ENCODE results near the gene ZNF536. TPM values are rescaled to one million over a fixed set of nuclear protein-coding genes. Genes with fewer than 3 reads are reported as not detected.

The ZNF536 gene
- total and polyA plus RNA-seq, 7 experiments from 2014 or later: not detected

- peaks cover 0 to 12% (median 0%) of the 10 kb centered on the region in 7 donors for H3K4me1 Mint-ChIP-seq
- ChIA-PET CTCF (no interaction called here), POLR2A (no interaction called here)
- Histone ChIP-seq H3K36me3 (ENCODE audit: control insufficient read depth in 2 of 3, insufficient read depth in 3 of 3, low read length in 3 of 3) (no peaks in the 10 kb centered on the region), H3K4me1 (ENCODE audit: control insufficient read depth in 2 of 2, insufficient read depth in 2 of 2, low read length in 2 of 2) (no peaks in the 10 kb centered on the region), H3K27me3 (ENCODE audit: control insufficient read depth in 2 of 2, insufficient read depth in 2 of 2, low read length in 2 of 2) (no peaks in the 10 kb centered on the region), H3K4me3 (ENCODE audit: low read length) (no peak overlapping the region), H3K9me3 (ENCODE audit: control insufficient read depth in 2 of 3, low read length in 3 of 3) (no peaks in the 10 kb centered on the region), H3K27ac (ENCODE audit: low read depth, low read length) (no peak overlapping the region)
- H3K9me3 Mint-ChIP-seq: no peaks in the 10 kb centered on the region
- ATAC-seq: no peak
- intact Hi-C loops (cut with micrococcal nuclease): no loop called here
- H3K27me3 Mint-ChIP-seq: peaks cover 17 to 52% (median 28%) of the 10 kb centered on the region in 5 donors
- no peaks in the 10 kb centered on the region for H3K36me3 Mint-ChIP-seq
- H3K4me3 Mint-ChIP-seq: no peak overlapping the region
- no peak for DNase-seq
- H3K27ac Mint-ChIP-seq: no peak overlapping the region
These were observed 9.9 kb upstream of the ZNF536 start for GRCh38 chr19:30362156-30362754.

GRCh38 chr19:30363073-30363472 lies 9.1 kb upstream of the ZNF536 start:
- ATAC-seq (no peak), DNase-seq (no peak)
- CTCF ChIA-PET: no interaction called here
- no peaks in the 10 kb centered on the region for H3K27me3 ChIP-seq (ENCODE audit: control insufficient read depth in 2 of 2, insufficient read depth in 2 of 2, low read length in 2 of 2)
- H3K9me3 ChIP-seq (ENCODE audit: control insufficient read depth in 2 of 3, low read length in 3 of 3): no peaks in the 10 kb centered on the region
- Mint-ChIP-seq H3K36me3 (no peaks in the 10 kb centered on the region), H3K27me3 (peaks cover 17 to 59% (median 28%) of the 10 kb centered on the region in 5 donors), H3K27ac (no peak overlapping the region), H3K4me1 (peaks cover 0 to 12% (median 0%) of the 10 kb centered on the region in 7 donors), H3K4me3 (no peak overlapping the region), H3K9me3 (no peaks in the 10 kb centered on the region)
- H3K27ac ChIP-seq (ENCODE audit: low read depth, low read length): no peak overlapping the region
- POLR2A ChIA-PET: no interaction called here
- no peak overlapping the region for H3K4me3 ChIP-seq (ENCODE audit: low read length)
- intact Hi-C loops (cut with micrococcal nuclease): no loop called here
- H3K36me3 ChIP-seq (ENCODE audit: control insufficient read depth in 2 of 3, insufficient read depth in 3 of 3, low read length in 3 of 3): no peaks in the 10 kb centered on the region
- no peaks in the 10 kb centered on the region for H3K4me1 ChIP-seq (ENCODE audit: control insufficient read depth in 2 of 2, insufficient read depth in 2 of 2, low read length in 2 of 2)

- Mint-ChIP-seq H3K9me3 (no peaks in the 10 kb centered on the region), H3K36me3 (no peaks in the 10 kb centered on the region), H3K4me3 (no peak overlapping the region), H3K4me1 (peaks cover 0 to 11% (median 0%) of the 10 kb centered on the region in 7 donors), H3K27ac (no peak overlapping the region), H3K27me3 (peaks cover 9 to 55% (median 22%) of the 10 kb centered on the region in 5 donors)
- intact Hi-C loops (cut with micrococcal nuclease): no loop called here
- no peaks in the 10 kb centered on the region for H3K36me3 ChIP-seq (ENCODE audit: control insufficient read depth in 2 of 3, insufficient read depth in 3 of 3, low read length in 3 of 3)
- POLR2A ChIA-PET: no interaction called here
- no peaks in the 10 kb centered on the region for H3K27me3 ChIP-seq (ENCODE audit: control insufficient read depth in 2 of 2, insufficient read depth in 2 of 2, low read length in 2 of 2)
- no peak overlapping the region for H3K27ac ChIP-seq (ENCODE audit: low read depth, low read length)
- CTCF ChIA-PET: no interaction called here
- no peaks in the 10 kb centered on the region for H3K4me1 ChIP-seq (ENCODE audit: control insufficient read depth in 2 of 2, insufficient read depth in 2 of 2, low read length in 2 of 2)
- ATAC-seq (no peak), DNase-seq (no peak)
- H3K4me3 ChIP-seq (ENCODE audit: low read length): no peak overlapping the region
- H3K9me3 ChIP-seq (ENCODE audit: control insufficient read depth in 2 of 3, low read length in 3 of 3): no peaks in the 10 kb centered on the region
These were observed 7.1 kb upstream of the ZNF536 start for GRCh38 chr19:30364866-30365800.

- CTCF ChIA-PET: no interaction called here
- Mint-ChIP-seq H3K4me3 (no peak overlapping the region), H3K27me3 (peaks cover 2 to 44% (median 10%) of the 10 kb centered on the region in 5 donors), H3K27ac (no peak overlapping the region), H3K36me3 (no peaks in the 10 kb centered on the region), H3K9me3 (no peaks in the 10 kb centered on the region), H3K4me1 (peaks cover 0 to 6% (median 0%) of the 10 kb centered on the region in 7 donors)
- POLR2A ChIA-PET: no interaction called here
- Histone ChIP-seq H3K27ac (ENCODE audit: low read depth, low read length) (no peak overlapping the region), H3K4me1 (ENCODE audit: control insufficient read depth in 2 of 2, insufficient read depth in 2 of 2, low read length in 2 of 2) (no peaks in the 10 kb centered on the region), H3K36me3 (ENCODE audit: control insufficient read depth in 2 of 3, insufficient read depth in 3 of 3, low read length in 3 of 3) (no peaks in the 10 kb centered on the region), H3K9me3 (ENCODE audit: control insufficient read depth in 2 of 3, low read length in 3 of 3) (no peaks in the 10 kb centered on the region), H3K27me3 (ENCODE audit: control insufficient read depth in 2 of 2, insufficient read depth in 2 of 2, low read length in 2 of 2) (no peaks in the 10 kb centered on the region), H3K4me3 (ENCODE audit: low read length) (no peak overlapping the region)
- intact Hi-C loops (cut with micrococcal nuclease): no loop called here
- no peak for ATAC-seq
- no peak for DNase-seq
These were observed 5.9 kb upstream of the ZNF536 start for GRCh38 chr19:30366282-30366681.

- Mint-ChIP-seq H3K36me3 (no peaks in the 10 kb centered on the region), H3K9me3 (peaks cover 0 to 1% (median 0%) of the 10 kb centered on the region in 11 donors), H3K4me3 (no peak overlapping the region), H3K4me1 (peaks cover 0 to 6% (median 0%) of the 10 kb centered on the region in 7 donors), H3K27ac (no peak overlapping the region), H3K27me3 (peaks cover 3 to 43% (median 9%) of the 10 kb centered on the region in 5 donors)
- Histone ChIP-seq H3K9me3 (ENCODE audit: control insufficient read depth in 2 of 3, low read length in 3 of 3) (no peaks in the 10 kb centered on the region), H3K4me1 (ENCODE audit: control insufficient read depth in 2 of 2, insufficient read depth in 2 of 2, low read length in 2 of 2) (no peaks in the 10 kb centered on the region), H3K36me3 (ENCODE audit: control insufficient read depth in 2 of 3, insufficient read depth in 3 of 3, low read length in 3 of 3) (no peaks in the 10 kb centered on the region), H3K27ac (ENCODE audit: low read depth, low read length) (no peak overlapping the region), H3K27me3 (ENCODE audit: control insufficient read depth in 2 of 2, insufficient read depth in 2 of 2, low read length in 2 of 2) (no peaks in the 10 kb centered on the region), H3K4me3 (ENCODE audit: low read length) (no peak overlapping the region)
- ATAC-seq (no peak), DNase-seq (no peak)
- ChIA-PET POLR2A (no interaction called here), CTCF (no interaction called here)
- intact Hi-C loops (cut with micrococcal nuclease): no loop called here
These were observed 5.2 kb upstream of the ZNF536 start for GRCh38 chr19:30367006-30367405.

GRCh38 chr19:30367421-30367820 lies 4.8 kb upstream of the ZNF536 start:
- H3K27me3 ChIP-seq (ENCODE audit: control insufficient read depth in 2 of 2, insufficient read depth in 2 of 2, low read length in 2 of 2): no peaks in the 10 kb centered on the region
- POLR2A ChIA-PET: no interaction called here
- H3K4me3 ChIP-seq (ENCODE audit: low read length): no peak overlapping the region
- DNase-seq: no peak
- no peak overlapping the region for H3K27ac ChIP-seq (ENCODE audit: low read depth, low read length)
- Mint-ChIP-seq H3K27ac (no peak overlapping the region), H3K4me1 (peaks cover 0 to 6% (median 0%) of the 10 kb centered on the region in 7 donors), H3K36me3 (no peaks in the 10 kb centered on the region), H3K27me3 (peaks cover 5 to 47% (median 9%) of the 10 kb centered on the region in 5 donors), H3K4me3 (no peak overlapping the region), H3K9me3 (peaks cover 0 to 2% (median 0%) of the 10 kb centered on the region in 11 donors)
- H3K4me1 ChIP-seq (ENCODE audit: control insufficient read depth in 2 of 2, insufficient read depth in 2 of 2, low read length in 2 of 2): no peaks in the 10 kb centered on the region
- CTCF ChIA-PET: no interaction called here
- intact Hi-C loops (cut with micrococcal nuclease): no loop called here
- H3K9me3 ChIP-seq (ENCODE audit: control insufficient read depth in 2 of 3, low read length in 3 of 3): no peaks in the 10 kb centered on the region
- no peak for ATAC-seq
- H3K36me3 ChIP-seq (ENCODE audit: control insufficient read depth in 2 of 3, insufficient read depth in 3 of 3, low read length in 3 of 3): no peaks in the 10 kb centered on the region
